ENCODE results near the gene RTN1. TPM values are rescaled to one million over a fixed set of nuclear protein-coding genes. Genes with fewer than 3 reads are reported as not detected.

The RTN1 gene
- total and polyA plus RNA-seq, 2 experiments from 2014 or later: 4.2 to 4.3 TPM

- H3K27ac Mint-ChIP-seq: no peak overlapping the region
- Histone ChIP-seq H3K9me2 (ENCODE audit: insufficient read depth) (no peaks in the 10 kb centered on the region), H3K4me3 (no peak overlapping the region), H3F3A (replicated peaks; ENCODE audit: low read depth) (no peaks in the 10 kb centered on the region), H3K36me3 (ENCODE audit: insufficient read depth) (no peaks in the 10 kb centered on the region), H3K79me2 (replicated peaks; ENCODE audit: insufficient read depth) (no peaks in the 10 kb centered on the region), H4K20me1 (replicated peaks; ENCODE audit: insufficient read depth) (no peaks in the 10 kb centered on the region), H2AFZ (no peak overlapping the region), H3K27me3 (ENCODE audit: insufficient read depth) (no peaks in the 10 kb centered on the region), H3K27ac (ENCODE audit: low read depth) (no peak overlapping the region), H3K4me2 (no peak overlapping the region), H3K4me1 (ENCODE audit: insufficient read depth) (no peaks in the 10 kb centered on the region)
- H3K4me1 Mint-ChIP-seq: no peaks in the 10 kb centered on the region
- DNase-seq (ENCODE audit: low spot score) (no peak), ATAC-seq (no peak)
- TF ChIP-seq ZNF462 (CRISPR knock-in tag; IDR thresholded peaks at IDR 0.05): no peak
- TF ChIP-seq EZH2 (IDR thresholded peaks at IDR 0.05; ENCODE audit: low read depth, unreplicated experiment): no peak
- TF ChIP-seq POLR2AphosphoS5 (IDR thresholded peaks at IDR 0.05; ENCODE audit: low read depth): no peak
- TF ChIP-seq, protein P1, sequence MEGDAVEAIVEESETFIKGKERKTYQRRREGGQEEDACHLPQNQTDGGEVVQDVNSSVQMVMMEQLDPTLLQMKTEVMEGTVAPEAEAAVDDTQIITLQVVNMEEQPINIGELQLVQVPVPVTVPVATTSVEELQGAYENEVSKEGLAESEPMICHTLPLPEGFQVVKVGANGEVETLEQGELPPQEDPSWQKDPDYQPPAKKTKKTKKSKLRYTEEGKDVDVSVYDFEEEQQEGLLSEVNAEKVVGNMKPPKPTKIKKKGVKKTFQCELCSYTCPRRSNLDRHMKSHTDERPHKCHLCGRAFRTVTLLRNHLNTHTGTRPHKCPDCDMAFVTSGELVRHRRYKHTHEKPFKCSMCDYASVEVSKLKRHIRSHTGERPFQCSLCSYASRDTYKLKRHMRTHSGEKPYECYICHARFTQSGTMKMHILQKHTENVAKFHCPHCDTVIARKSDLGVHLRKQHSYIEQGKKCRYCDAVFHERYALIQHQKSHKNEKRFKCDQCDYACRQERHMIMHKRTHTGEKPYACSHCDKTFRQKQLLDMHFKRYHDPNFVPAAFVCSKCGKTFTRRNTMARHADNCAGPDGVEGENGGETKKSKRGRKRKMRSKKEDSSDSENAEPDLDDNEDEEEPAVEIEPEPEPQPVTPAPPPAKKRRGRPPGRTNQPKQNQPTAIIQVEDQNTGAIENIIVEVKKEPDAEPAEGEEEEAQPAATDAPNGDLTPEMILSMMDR (conservative IDR thresholded peaks at IDR 0.05; ENCODE audit: low read depth in 2 of 2): no peak
- TF ChIP-seq JUNB (IDR thresholded peaks at IDR 0.05; ENCODE audit: unreplicated experiment): no peak
- no peak for TF ChIP-seq CREB1 (CRISPR knock-in tag; IDR thresholded peaks at IDR 0.05; ENCODE audit: low read depth)
- no peak for TF ChIP-seq ZNF114 (CRISPR knock-in tag; IDR thresholded peaks at IDR 0.05)
- no peak for TF ChIP-seq EZH2phosphoT487 (IDR thresholded peaks at IDR 0.05; ENCODE audit: unreplicated experiment)
- no peak for TF ChIP-seq ETS1 (IDR thresholded peaks at IDR 0.05)
- no peak for TF ChIP-seq STAT1 (IDR thresholded peaks at IDR 0.05; ENCODE audit: unreplicated experiment)
- no peak for TF ChIP-seq ZNF331 (CRISPR knock-in tag; IDR thresholded peaks at IDR 0.05; ENCODE audit: low read depth)
- TF ChIP-seq, protein P2, sequence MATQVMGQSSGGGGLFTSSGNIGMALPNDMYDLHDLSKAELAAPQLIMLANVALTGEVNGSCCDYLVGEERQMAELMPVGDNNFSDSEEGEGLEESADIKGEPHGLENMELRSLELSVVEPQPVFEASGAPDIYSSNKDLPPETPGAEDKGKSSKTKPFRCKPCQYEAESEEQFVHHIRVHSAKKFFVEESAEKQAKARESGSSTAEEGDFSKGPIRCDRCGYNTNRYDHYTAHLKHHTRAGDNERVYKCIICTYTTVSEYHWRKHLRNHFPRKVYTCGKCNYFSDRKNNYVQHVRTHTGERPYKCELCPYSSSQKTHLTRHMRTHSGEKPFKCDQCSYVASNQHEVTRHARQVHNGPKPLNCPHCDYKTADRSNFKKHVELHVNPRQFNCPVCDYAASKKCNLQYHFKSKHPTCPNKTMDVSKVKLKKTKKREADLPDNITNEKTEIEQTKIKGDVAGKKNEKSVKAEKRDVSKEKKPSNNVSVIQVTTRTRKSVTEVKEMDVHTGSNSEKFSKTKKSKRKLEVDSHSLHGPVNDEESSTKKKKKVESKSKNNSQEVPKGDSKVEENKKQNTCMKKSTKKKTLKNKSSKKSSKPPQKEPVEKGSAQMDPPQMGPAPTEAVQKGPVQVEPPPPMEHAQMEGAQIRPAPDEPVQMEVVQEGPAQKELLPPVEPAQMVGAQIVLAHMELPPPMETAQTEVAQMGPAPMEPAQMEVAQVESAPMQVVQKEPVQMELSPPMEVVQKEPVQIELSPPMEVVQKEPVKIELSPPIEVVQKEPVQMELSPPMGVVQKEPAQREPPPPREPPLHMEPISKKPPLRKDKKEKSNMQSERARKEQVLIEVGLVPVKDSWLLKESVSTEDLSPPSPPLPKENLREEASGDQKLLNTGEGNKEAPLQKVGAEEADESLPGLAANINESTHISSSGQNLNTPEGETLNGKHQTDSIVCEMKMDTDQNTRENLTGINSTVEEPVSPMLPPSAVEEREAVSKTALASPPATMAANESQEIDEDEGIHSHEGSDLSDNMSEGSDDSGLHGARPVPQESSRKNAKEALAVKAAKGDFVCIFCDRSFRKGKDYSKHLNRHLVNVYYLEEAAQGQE (IDR thresholded peaks at IDR 0.05; ENCODE audit: unreplicated experiment): no peak
- no peak for TF ChIP-seq NANOG (IDR thresholded peaks at IDR 0.05; ENCODE audit: borderline replicate concordance)
- H3K27me3 Mint-ChIP-seq (ENCODE audit: insufficient read depth, low read depth, poor library complexity): no peaks in the 10 kb centered on the region
- no peak overlapping the region for H3K4me3 Mint-ChIP-seq
- H3K36me3 Mint-ChIP-seq (ENCODE audit: low read depth): peaks cover 5% of the 10 kb centered on the region; the same call in 2 of the 3 replicates
- H3K9me3 Mint-ChIP-seq: peaks cover 16% of the 10 kb centered on the region; the same call in 2 of the 3 replicates
Observed at GRCh38 chr14:59698793-59699192, 171.8 kb downstream of the RTN1 start.
